Nephron progenitor cell (in vitro differentiated cells): ENCODE results near the gene NCAM1.

Source experiments
- DNase-seq: peaks from one replicate; pipeline ENCODE4 v3.0.0; 2021
- H3K27ac Mint-ChIP-seq: 2 replicates; pipeline ENCODE4 v1.8.0; 2021; ENCODE audit warnings: mild to moderate bottlenecking, moderate library complexity, mixed read lengths
- H3K27me3 Mint-ChIP-seq: 2 replicates; pipeline ENCODE4 v1.8.0; 2021; ENCODE audit warnings: mild to moderate bottlenecking, low read depth, mixed read lengths; ENCODE audit not compliant: poor library complexity
- H3K36me3 Mint-ChIP-seq: 2 replicates; pipeline ENCODE4 v1.8.0; 2021; ENCODE audit warnings: low read depth, mixed read lengths
- H3K4me1 Mint-ChIP-seq: 2 replicates; pipeline ENCODE4 v1.8.0; 2021; ENCODE audit warnings: mixed read lengths
- H3K4me3 Mint-ChIP-seq: 2 replicates; pipeline ENCODE4 v1.8.0; 2021; ENCODE audit warnings: mild to moderate bottlenecking, moderate library complexity, mixed read lengths
- H3K9me3 Mint-ChIP-seq: 2 replicates; pipeline ENCODE4 v1.8.0; 2021; ENCODE audit warnings: mild to moderate bottlenecking, moderate library complexity, mixed read lengths
- CTCF ChIP-seq: fragments of 200-600 bp; sonication (generic); IDR thresholded peaks from 2 replicates; pipeline ENCODE4 v1.5.0; 2021; ENCODE audit warnings: antibody characterized with exemption

NCAM1 gene

GRCh38 chr11:113019711-113020110 is 58.5 kb downstream of the NCAM1 start:
- H3K4me1 Mint-ChIP-seq = peaks cover 33% of the 10 kb centered on the region
- no peak for DNase-seq
- no peak overlapping the region for H3K4me3 Mint-ChIP-seq
- H3K27me3 Mint-ChIP-seq = no peaks in the 10 kb centered on the region
- no peak overlapping the region for H3K27ac Mint-ChIP-seq
- no peaks in the 10 kb centered on the region for H3K9me3 Mint-ChIP-seq
- H3K36me3 Mint-ChIP-seq = peaks cover 5% of the 10 kb centered on the region
- TF ChIP-seq CTCF = no peak

GRCh38 chr11:113021111-113021510 is 59.9 kb downstream of the NCAM1 start:
- Mint-ChIP-seq H3K4me3 (no peak overlapping the region), H3K9me3 (no peaks in the 10 kb centered on the region), H3K27ac (no peak overlapping the region), H3K36me3 (peaks cover 5% of the 10 kb centered on the region), H3K27me3 (no peaks in the 10 kb centered on the region), H3K4me1 (peaks cover 23% of the 10 kb centered on the region)
- no peak for DNase-seq
- TF ChIP-seq CTCF = no peak

GRCh38 chr11:113022262-113022661 is 61.0 kb downstream of the NCAM1 start:
- H3K4me1 Mint-ChIP-seq = peaks cover 11% of the 10 kb centered on the region

GRCh38 chr11:113023228-113023627 is 62.0 kb downstream of the NCAM1 start:
- peaks cover 5% of the 10 kb centered on the region for H3K36me3 Mint-ChIP-seq
- H3K9me3 Mint-ChIP-seq = no peaks in the 10 kb centered on the region
- H3K27ac Mint-ChIP-seq = no peak overlapping the region
- H3K4me3 Mint-ChIP-seq = no peak overlapping the region
- TF ChIP-seq CTCF = no peak
- H3K4me1 Mint-ChIP-seq = peaks cover 8% of the 10 kb centered on the region
- no peaks in the 10 kb centered on the region for H3K27me3 Mint-ChIP-seq
- DNase-seq = no peak

More at GRCh38 chr11:113022262-113022661, 61.0 kb downstream of the NCAM1 start:
- DNase-seq = no peak
- Mint-ChIP-seq H3K36me3 (peaks cover 5% of the 10 kb centered on the region), H3K27me3 (no peaks in the 10 kb centered on the region), H3K4me3 (no peak overlapping the region), H3K27ac (no peak overlapping the region), H3K9me3 (no peaks in the 10 kb centered on the region)
- no peak for TF ChIP-seq CTCF

GRCh38 chr11:113023986-113024385 is 62.8 kb downstream of the NCAM1 start:
- peak overlapping the region; percentile 66 for H3K27ac Mint-ChIP-seq
- DNase-seq = no peak
- H3K36me3 Mint-ChIP-seq = peaks cover 5% of the 10 kb centered on the region
- H3K9me3 Mint-ChIP-seq = no peaks in the 10 kb centered on the region
- TF ChIP-seq CTCF = no peak
- peaks cover 8% of the 10 kb centered on the region for H3K4me1 Mint-ChIP-seq
- no peaks in the 10 kb centered on the region for H3K27me3 Mint-ChIP-seq
- H3K4me3 Mint-ChIP-seq = no peak overlapping the region

GRCh38 chr11:113026778-113027177 is 65.6 kb downstream of the NCAM1 start:
- no peak overlapping the region for H3K27ac Mint-ChIP-seq
- no peaks in the 10 kb centered on the region for H3K27me3 Mint-ChIP-seq
- TF ChIP-seq CTCF = no peak

More at GRCh38 chr11:113026778-113027177, 65.6 kb downstream of the NCAM1 start:
- Mint-ChIP-seq H3K4me1 (peaks cover 8% of the 10 kb centered on the region), H3K4me3 (no peak overlapping the region), H3K9me3 (peaks cover 3% of the 10 kb centered on the region), H3K36me3 (peaks cover 9% of the 10 kb centered on the region)
- no peak for DNase-seq
